Activated CD8-positive, alpha-beta memory T cell treated with anti-CD3 and anti-CD28 coated beads, Interleukin-2, amount 50 U/mL, for 24 hours (primary cell): Measurements from ENCODE around the gene ADTRP.

Experiments used
- DNase-seq: peaks from one replicate; pipeline ENCODE4 v3.0.0-alpha.2; 2020; ENCODE audit errors: extremely low read depth

ADTRP gene

GRCh38 chr6:11724286-11724685, 54.3 kb downstream of the ADTRP start:
- DNase-seq: no peak

- no peak for DNase-seq
These were observed 55.6 kb downstream of the ADTRP start for GRCh38 chr6:11722805-11723631.

GRCh38 chr6:11722220-11722619, 56.4 kb downstream of the ADTRP start:
- no peak for DNase-seq

GRCh38 chr6:11718463-11718862, 60.1 kb downstream of the ADTRP start:
- no peak for DNase-seq

- no peak for DNase-seq
These were observed 60.6 kb downstream of the ADTRP start for GRCh38 chr6:11718031-11718430.

GRCh38 chr6:11714798-11715285, 63.8 kb downstream of the ADTRP start:
- DNase-seq: no peak

- no peak for DNase-seq
These were observed 64.3 kb downstream of the ADTRP start for GRCh38 chr6:11714116-11714797.

GRCh38 chr6:11712760-11713159, 65.8 kb downstream of the ADTRP start:
- DNase-seq: no peak

- DNase-seq: no peak
These were observed 66.5 kb downstream of the ADTRP start for GRCh38 chr6:11711984-11712711.

GRCh38 chr6:11711003-11711983, 67.3 kb downstream of the ADTRP start:
- peak; percentile 51 for DNase-seq

- DNase-seq: no peak
These were observed 68.3 kb downstream of the ADTRP start for GRCh38 chr6:11710311-11710761.

GRCh38 chr6:11706171-11706570, 72.4 kb downstream of the ADTRP start:
- no peak for DNase-seq

- DNase-seq: no peak
These were observed 73.1 kb downstream of the ADTRP start for GRCh38 chr6:11705483-11705882.

GRCh38 chr6:11705069-11705468, 73.5 kb downstream of the ADTRP start:
- no peak for DNase-seq

GRCh38 chr6:11703725-11704124, 74.9 kb downstream of the ADTRP start:
- DNase-seq: no peak

GRCh38 chr6:11702500-11703130, 76.0 kb downstream of the ADTRP start:
- DNase-seq: no peak

GRCh38 chr6:11702089-11702488, 76.5 kb downstream of the ADTRP start:
- DNase-seq: no peak

GRCh38 chr6:11701573-11701972, 77.0 kb downstream of the ADTRP start:
- DNase-seq: no peak

- no peak for DNase-seq
These were observed 78.4 kb downstream of the ADTRP start for GRCh38 chr6:11700118-11700718.

GRCh38 chr6:11699576-11699975, 79.0 kb downstream of the ADTRP start:
- no peak for DNase-seq
